Natural killer cell (primary cell): ENCODE results near the gene CAMK4. TPM values are rescaled to one million over a fixed set of nuclear protein-coding genes. Genes with fewer than 3 reads are reported as not detected.

ENCODE experiments used
- ATAC-seq, 3 donors: fragments of 150-1000 bp in 2 of 3; fragments of 200-7000 bp in 1 of 3; cut with Tn5 transposase; 1 replicate in 1 of 3; 2 replicates in 2 of 3; pipeline ENCODE4 v1.10.0; 2021; ENCODE audit warnings: mild to moderate bottlenecking in 2 of 3, moderate library complexity in 2 of 3
- DNase-seq, 2 donors: peaks; one replicate each; pipeline versions ENCODE4 v3.0.0 to v3.0.0-alpha.2; 2013 to 2021; ENCODE audit warnings: mixed read lengths in 1 of 2
- H3K27ac ChIP-seq: one replicate; pipeline ENCODE4 v1.5.1; 2013; ENCODE audit warnings: mild to moderate bottlenecking, low read length
- H3K27me3 ChIP-seq: one replicate; pipeline ENCODE4 v1.6.1; 2013; ENCODE audit warnings: low read length; ENCODE audit not compliant: control insufficient read depth, insufficient read depth
- H3K36me3 ChIP-seq: one replicate; pipeline ENCODE4 v1.6.1; 2013; ENCODE audit warnings: low read length; ENCODE audit not compliant: control insufficient read depth, insufficient read depth
- H3K4me1 ChIP-seq: one replicate; pipeline ENCODE4 v1.6.1; 2013; ENCODE audit warnings: low read length; ENCODE audit not compliant: control insufficient read depth, insufficient read depth
- H3K4me3 ChIP-seq: one replicate; pipeline ENCODE4 v1.5.1; 2013; ENCODE audit warnings: low read length
- H3K9me3 ChIP-seq: one replicate; pipeline ENCODE4 v1.6.1; 2013; ENCODE audit warnings: low read length; ENCODE audit not compliant: control insufficient read depth, insufficient read depth
- H3K27ac Mint-ChIP-seq, 2 donors: one replicate each; pipeline ENCODE4 v1.8.0; 2022; ENCODE audit warnings: mild to moderate bottlenecking in 2 of 2, mixed read lengths in 2 of 2, moderate library complexity in 1 of 2
- H3K27me3 Mint-ChIP-seq, 2 donors: one replicate each; pipeline ENCODE4 v1.8.0; 2022; ENCODE audit warnings: low read depth in 2 of 2, mixed read lengths in 2 of 2
- H3K36me3 Mint-ChIP-seq: one replicate; pipeline ENCODE4 v1.8.0; 2022; ENCODE audit warnings: mixed read lengths
- H3K4me1 Mint-ChIP-seq, 2 donors: one replicate each; pipeline ENCODE4 v1.8.0; 2022; ENCODE audit warnings: mixed read lengths in 2 of 2
- H3K4me3 Mint-ChIP-seq: one replicate; pipeline ENCODE4 v1.8.0; 2022; ENCODE audit warnings: mild to moderate bottlenecking, moderate library complexity, mixed read lengths
- H3K9me3 Mint-ChIP-seq, 2 donors: one replicate each; pipeline ENCODE4 v1.8.0; 2022; ENCODE audit warnings: mixed read lengths in 2 of 2
- WGBS: methylation state at CpG from one replicate; pipeline ENCODE4 v1.1.7; 2013; ENCODE audit warnings: missing lambda C conversion rate; ENCODE audit not compliant: insufficient coverage; 5-methylcytosine and 5-hydroxymethylcytosine counted together
- intact Hi-C: fragments of 100-400 bp; cut with micrococcal nuclease; formaldehyde crosslinking; loops from one replicate; pipeline ENCODE4 v1.14.2; 2022
- total RNA-seq, 4 donors: library from RNA; stranded (reverse); fragments of 120-200 nt in 1 of 4; gene quantifications; one replicate each; pipeline versions ENCODE4 v1.2.3 to v1.2.4, GENCODE V29; 2013 to 2022
- TF ChIP-seq, protein P1 (sequence below): fragments of 200-600 bp; IDR thresholded peaks from one replicate; pipeline ENCODE4 v1.8.0; 2022; ENCODE audit warnings: antibody characterized with exemption

CAMK4 gene
- total RNA-seq, 3 donors from 2014 or later (not counting 1 experiment from before 2014, with no cell fraction given): 0.80 to 7.9 (median 7.2) TPM

DNA sequence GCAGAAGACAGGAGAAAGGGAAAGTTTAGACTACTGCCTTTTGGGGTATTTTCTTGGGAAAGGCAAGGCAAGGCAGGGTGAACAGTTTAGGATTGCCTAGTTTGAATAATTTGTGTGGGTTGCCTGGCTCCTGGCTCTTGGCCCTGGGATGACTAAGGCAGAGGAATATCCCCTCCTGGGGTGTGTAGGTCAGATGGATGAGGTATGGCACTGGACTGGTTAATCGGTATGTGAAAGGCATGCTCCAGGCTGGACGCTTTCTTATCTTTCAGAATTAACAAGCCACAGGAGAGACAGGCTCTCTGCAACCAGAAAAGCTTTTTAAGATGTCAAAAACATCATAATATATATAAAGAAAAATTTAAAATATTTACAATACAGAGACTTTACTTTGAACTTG lies 229.6 kb downstream of the CAMK4 start:
- Histone ChIP-seq H3K36me3 (no peaks in the 10 kb centered on the region), H3K27me3 (no peaks in the 10 kb centered on the region), H3K4me1 (no peaks in the 10 kb centered on the region), H3K4me3 (no peak overlapping the region), H3K9me3 (no peaks in the 10 kb centered on the region), H3K27ac (no peak overlapping the region)
- intact Hi-C loops: no loop called here
- H3K27me3 Mint-ChIP-seq: peaks cover 8 to 9% of the 10 kb centered on the region in 2 donors
- no peaks in the 10 kb centered on the region for H3K4me1 Mint-ChIP-seq
- H3K27ac Mint-ChIP-seq: no peak overlapping the region
- TF ChIP-seq, protein P1, sequence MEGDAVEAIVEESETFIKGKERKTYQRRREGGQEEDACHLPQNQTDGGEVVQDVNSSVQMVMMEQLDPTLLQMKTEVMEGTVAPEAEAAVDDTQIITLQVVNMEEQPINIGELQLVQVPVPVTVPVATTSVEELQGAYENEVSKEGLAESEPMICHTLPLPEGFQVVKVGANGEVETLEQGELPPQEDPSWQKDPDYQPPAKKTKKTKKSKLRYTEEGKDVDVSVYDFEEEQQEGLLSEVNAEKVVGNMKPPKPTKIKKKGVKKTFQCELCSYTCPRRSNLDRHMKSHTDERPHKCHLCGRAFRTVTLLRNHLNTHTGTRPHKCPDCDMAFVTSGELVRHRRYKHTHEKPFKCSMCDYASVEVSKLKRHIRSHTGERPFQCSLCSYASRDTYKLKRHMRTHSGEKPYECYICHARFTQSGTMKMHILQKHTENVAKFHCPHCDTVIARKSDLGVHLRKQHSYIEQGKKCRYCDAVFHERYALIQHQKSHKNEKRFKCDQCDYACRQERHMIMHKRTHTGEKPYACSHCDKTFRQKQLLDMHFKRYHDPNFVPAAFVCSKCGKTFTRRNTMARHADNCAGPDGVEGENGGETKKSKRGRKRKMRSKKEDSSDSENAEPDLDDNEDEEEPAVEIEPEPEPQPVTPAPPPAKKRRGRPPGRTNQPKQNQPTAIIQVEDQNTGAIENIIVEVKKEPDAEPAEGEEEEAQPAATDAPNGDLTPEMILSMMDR: no peak
- no peak overlapping the region for H3K4me3 Mint-ChIP-seq
- no peak for ATAC-seq
- no peaks in the 10 kb centered on the region for H3K36me3 Mint-ChIP-seq
- no peak for DNase-seq
- no peaks in the 10 kb centered on the region for H3K9me3 Mint-ChIP-seq
- no CpG with 5 or more reads among the region's 2 CpGs for WGBS

DNA sequence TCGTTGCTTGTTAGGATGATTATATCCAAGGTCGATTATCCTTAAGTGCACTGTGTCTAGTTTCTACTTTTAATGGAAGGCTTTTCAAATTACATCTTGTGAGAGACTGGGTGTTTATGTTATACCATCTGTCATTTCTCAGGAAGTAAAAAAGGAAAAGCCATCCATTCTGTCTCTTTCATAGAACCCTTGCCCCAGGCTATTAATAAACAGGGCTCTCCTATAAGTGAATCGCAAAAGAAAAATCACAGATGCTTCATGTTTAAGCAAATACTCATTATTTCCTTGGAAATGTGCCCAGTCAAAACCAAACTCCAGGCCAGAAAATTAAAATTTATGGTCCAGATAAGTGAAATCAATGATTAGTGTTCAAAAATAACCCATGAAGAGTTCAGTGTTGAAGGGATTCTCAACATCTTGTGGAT lies 230.0 kb downstream of the CAMK4 start:
- no peaks in the 10 kb centered on the region for H3K4me1 Mint-ChIP-seq
- intact Hi-C loops: no loop called here
- no peak overlapping the region for H3K4me3 Mint-ChIP-seq
- H3K27me3 Mint-ChIP-seq: peaks cover 8 to 9% of the 10 kb centered on the region in 2 donors
- no peak for DNase-seq
- H3K4me3 ChIP-seq: no peak overlapping the region
- WGBS: 97% methylated on average over 3 of the region's 3 CpGs
- no peak for ATAC-seq
- H3K27me3 ChIP-seq: no peaks in the 10 kb centered on the region
- H3K27ac Mint-ChIP-seq: no peak overlapping the region
- H3K36me3 ChIP-seq: no peaks in the 10 kb centered on the region
- no peaks in the 10 kb centered on the region for H3K36me3 Mint-ChIP-seq
- no peaks in the 10 kb centered on the region for H3K9me3 Mint-ChIP-seq
- H3K9me3 ChIP-seq: no peaks in the 10 kb centered on the region
- no peak overlapping the region for H3K27ac ChIP-seq
- TF ChIP-seq, protein P1: no peak
- H3K4me1 ChIP-seq: no peaks in the 10 kb centered on the region

DNA sequence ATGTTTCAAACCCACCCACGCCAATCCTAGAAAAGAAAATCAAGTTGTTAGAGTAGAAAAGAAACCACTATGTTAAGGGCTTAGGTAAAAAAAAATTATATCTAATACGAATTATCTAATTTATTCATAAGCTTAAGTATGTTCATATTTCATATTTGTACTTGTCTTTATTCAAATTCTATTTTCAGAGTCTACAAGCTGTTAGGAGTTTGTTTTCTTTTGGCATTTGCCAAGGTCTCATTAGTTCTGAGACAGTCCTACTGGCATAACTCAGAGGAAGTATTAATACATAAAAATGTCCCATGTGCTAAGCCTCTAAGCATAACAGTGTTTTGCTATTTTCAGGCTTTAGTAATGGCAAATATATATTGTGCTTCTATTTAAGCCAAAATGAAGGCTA lies 230.6 kb downstream of the CAMK4 start:
- intact Hi-C loops: no loop called here
- Histone ChIP-seq H3K4me3 (no peak overlapping the region), H3K9me3 (no peaks in the 10 kb centered on the region), H3K4me1 (no peaks in the 10 kb centered on the region), H3K27ac (no peak overlapping the region), H3K27me3 (no peaks in the 10 kb centered on the region), H3K36me3 (no peaks in the 10 kb centered on the region)
- no peak for DNase-seq
- Mint-ChIP-seq H3K27ac (no peak overlapping the region), H3K4me3 (no peak overlapping the region), H3K27me3 (peaks cover 5 to 8% of the 10 kb centered on the region in 2 donors), H3K9me3 (no peaks in the 10 kb centered on the region), H3K4me1 (no peaks in the 10 kb centered on the region), H3K36me3 (no peaks in the 10 kb centered on the region)
- TF ChIP-seq, protein P1: no peak
- no CpG with 5 or more reads among the region's 2 CpGs for WGBS
- ATAC-seq: no peak

DNA sequence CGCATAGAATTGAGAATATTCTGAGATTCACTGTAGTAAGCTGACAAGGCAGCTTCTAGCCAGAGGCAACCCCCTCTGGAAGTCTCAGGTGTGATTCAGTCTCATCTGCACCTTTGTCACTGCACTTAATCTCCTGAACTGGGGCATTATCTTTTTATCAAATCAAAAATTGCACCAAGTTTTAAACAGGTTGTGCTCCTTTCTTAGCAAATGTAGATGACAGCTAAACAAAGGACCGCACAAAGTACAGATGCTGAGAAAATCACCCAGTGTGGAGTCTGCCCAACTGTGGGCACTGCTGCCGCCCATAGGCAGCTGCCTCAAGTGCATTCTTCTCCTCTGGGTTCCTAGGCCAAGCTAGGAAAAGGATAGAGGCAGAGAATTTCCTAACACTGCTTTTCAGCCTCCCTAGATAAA lies 237.1 kb downstream of the CAMK4 start:
- peaks cover 8 to 18% of the 10 kb centered on the region in 2 donors for H3K27me3 Mint-ChIP-seq
- no peaks in the 10 kb centered on the region for H3K4me1 Mint-ChIP-seq
- H3K27ac Mint-ChIP-seq: no peak overlapping the region
- no peak for DNase-seq
- 69% methylated on average over 3 of the region's 3 CpGs for WGBS
- no peak for ATAC-seq
- H3K36me3 Mint-ChIP-seq: no peaks in the 10 kb centered on the region
- intact Hi-C loops: no loop called here
- Histone ChIP-seq H3K9me3 (no peaks in the 10 kb centered on the region), H3K4me1 (no peaks in the 10 kb centered on the region), H3K27ac (no peak overlapping the region), H3K4me3 (no peak overlapping the region), H3K36me3 (no peaks in the 10 kb centered on the region), H3K27me3 (no peaks in the 10 kb centered on the region)
- no peak overlapping the region for H3K4me3 Mint-ChIP-seq
- TF ChIP-seq, protein P1: no peak
- H3K9me3 Mint-ChIP-seq: peaks cover 0 to 2% of the 10 kb centered on the region in 2 donors
